ENCODE results near the gene SSBP1. TPM values are rescaled to one million over a fixed set of nuclear protein-coding genes. Genes with fewer than 3 reads are reported as not detected.

SSBP1 gene
- total and polyA plus RNA-seq, 2 donors (not counting 3 experiments of a cell fraction or from before 2014, with no cell fraction given), result 77.9 to 169 TPM

DNA sequence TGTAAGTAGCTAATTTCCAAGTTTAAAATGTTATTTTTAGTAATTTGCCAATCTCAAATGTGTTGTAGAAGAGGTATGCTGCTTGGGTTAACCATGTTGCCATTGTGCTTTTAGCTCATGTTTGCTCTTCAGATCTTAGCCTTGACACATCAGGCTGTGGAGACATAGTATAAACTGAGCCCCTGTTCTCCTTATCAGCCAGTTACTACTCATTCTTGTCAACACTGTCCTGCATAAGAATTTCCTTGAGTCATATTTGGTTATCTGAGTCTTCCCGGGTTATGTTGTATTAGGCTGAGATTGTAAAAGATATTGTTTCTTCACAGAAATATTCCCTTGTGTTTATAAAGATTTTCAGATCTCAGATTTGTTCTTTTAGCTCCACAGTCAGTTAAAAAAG lies 4.1 kb downstream of the SSBP1 start:
- peaks cover 14% of the 10 kb centered on the region for H3K4me1 ChIP-seq (ENCODE audit: control insufficient read depth, extremely low read depth, insufficient read depth, low read length)
- peaks cover 36% of the 10 kb centered on the region for H3K79me2 ChIP-seq (ENCODE audit: control insufficient read depth, insufficient read depth, low read length)
- H3K9me1 ChIP-seq (replicated peaks; ENCODE audit: control insufficient read depth, extremely low read depth, insufficient read depth, low read length), result no peaks in the 10 kb centered on the region
- H3K36me3 ChIP-seq (ENCODE audit: control insufficient read depth in 2 of 2, extremely low read depth in 1 of 2, insufficient read depth in 2 of 2, low read length in 2 of 2), result peaks cover 19 to 28% of the 10 kb centered on the region in 2 experiments
- no peak overlapping the region for H3K27ac ChIP-seq (ENCODE audit: insufficient read depth, low read depth, low read length)
- H3K27me3 ChIP-seq (ENCODE audit: control insufficient read depth in 2 of 2, insufficient read depth in 2 of 2, low read length in 2 of 2), result no peaks in the 10 kb centered on the region
- intact Hi-C loops (cut with micrococcal nuclease), result no loop called here
- BruUV-seq (replicated peaks), result no TSS peak
- no peaks in the 10 kb centered on the region for H4K20me1 ChIP-seq (replicated peaks; ENCODE audit: control insufficient read depth, extremely low read depth, insufficient read depth, low read length)
- POLR2A ChIA-PET, result no interaction called here
- H3K4me3 ChIP-seq (replicated peaks in 1 of 3; ENCODE audit: insufficient read depth in 1 of 3, low read depth in 1 of 3, low read length in 3 of 3), result no peak overlapping the region
- no peak overlapping the region for H3K4me2 ChIP-seq (ENCODE audit: insufficient read depth, low read length)
- H2AFZ ChIP-seq (ENCODE audit: low read depth, low read length), result no peak overlapping the region
- no peaks in the 10 kb centered on the region for H3K9me3 ChIP-seq (replicated peaks; ENCODE audit: control insufficient read depth, insufficient read depth, low read length)
- dilution Hi-C loops (cut with MboI; ENCODE audit: extremely low pct_ligation_motif_present, low sequenced_read_pairs), result no loop called here
- DNase-seq (ENCODE audit: low read depth, low spot score) (no peak), FAIRE-seq (no peak)
- TF ChIP-seq FOS (IDR thresholded peaks at IDR 0.05; ENCODE audit: borderline replicate concordance, insufficient read depth, low read length) (no peak), MYC (IDR thresholded peaks at IDR 0.05; ENCODE audit: low read depth, low read length) (no peak), EZH2 (IDR thresholded peaks at IDR 0.05; ENCODE audit: borderline replicate concordance, low read depth, low read length, severe bottlenecking) (no peak), POLR2AphosphoS5 (IDR thresholded peaks at IDR 0.05; ENCODE audit: insufficient read depth, low read depth, low read length) (no peak), JUN (IDR thresholded peaks at IDR 0.05; ENCODE audit: borderline replicate concordance, insufficient read depth, insufficient read length, low read depth) (no peak), POLR2A (IDR thresholded peaks at IDR 0.05; ENCODE audit: low read depth, low read length) (no peak), GATA2 (IDR thresholded peaks at IDR 0.05; ENCODE audit: insufficient read depth, insufficient read length, low read depth, low read length) (no peak)
- TF ChIP-seq, protein P1, sequence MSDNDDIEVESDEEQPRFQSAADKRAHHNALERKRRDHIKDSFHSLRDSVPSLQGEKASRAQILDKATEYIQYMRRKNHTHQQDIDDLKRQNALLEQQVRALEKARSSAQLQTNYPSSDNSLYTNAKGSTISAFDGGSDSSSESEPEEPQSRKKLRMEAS (IDR thresholded peaks at IDR 0.05; ENCODE audit: insufficient read depth, insufficient read length), result no peak
- TF ChIP-seq, protein P2, sequence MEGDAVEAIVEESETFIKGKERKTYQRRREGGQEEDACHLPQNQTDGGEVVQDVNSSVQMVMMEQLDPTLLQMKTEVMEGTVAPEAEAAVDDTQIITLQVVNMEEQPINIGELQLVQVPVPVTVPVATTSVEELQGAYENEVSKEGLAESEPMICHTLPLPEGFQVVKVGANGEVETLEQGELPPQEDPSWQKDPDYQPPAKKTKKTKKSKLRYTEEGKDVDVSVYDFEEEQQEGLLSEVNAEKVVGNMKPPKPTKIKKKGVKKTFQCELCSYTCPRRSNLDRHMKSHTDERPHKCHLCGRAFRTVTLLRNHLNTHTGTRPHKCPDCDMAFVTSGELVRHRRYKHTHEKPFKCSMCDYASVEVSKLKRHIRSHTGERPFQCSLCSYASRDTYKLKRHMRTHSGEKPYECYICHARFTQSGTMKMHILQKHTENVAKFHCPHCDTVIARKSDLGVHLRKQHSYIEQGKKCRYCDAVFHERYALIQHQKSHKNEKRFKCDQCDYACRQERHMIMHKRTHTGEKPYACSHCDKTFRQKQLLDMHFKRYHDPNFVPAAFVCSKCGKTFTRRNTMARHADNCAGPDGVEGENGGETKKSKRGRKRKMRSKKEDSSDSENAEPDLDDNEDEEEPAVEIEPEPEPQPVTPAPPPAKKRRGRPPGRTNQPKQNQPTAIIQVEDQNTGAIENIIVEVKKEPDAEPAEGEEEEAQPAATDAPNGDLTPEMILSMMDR (IDR thresholded peaks at IDR 0.05; ENCODE audit: extremely low read depth in 1 of 2, insufficient read depth in 1 of 2, low read depth in 1 of 2, low read length in 2 of 2), result no peak
- no peak overlapping the region for H3K9ac ChIP-seq (replicated peaks; ENCODE audit: extremely low read depth, insufficient read depth, low read length)
- CTCF ChIA-PET, result interaction anchor here (1.7 kb wide), 1 partner anchor 44 kb away, joined by 9 read pairs; no protein-coding TSS in a partner anchor

Measured in endothelial cell of umbilical vein (primary cell).